HG02840 (cell line): Measurements from ENCODE around the gene C8G.

Experiments used
- ATAC-seq: cut with Tn5 transposase; IDR thresholded peaks from one replicate; pipeline ENCODE4 v1.9.1; 2021; ENCODE audit warnings: mild to moderate bottlenecking, moderate library complexity, moderate number of reproducible peaks; ENCODE audit not compliant: unreplicated experiment, low FRiP score

C8G gene

DNA sequence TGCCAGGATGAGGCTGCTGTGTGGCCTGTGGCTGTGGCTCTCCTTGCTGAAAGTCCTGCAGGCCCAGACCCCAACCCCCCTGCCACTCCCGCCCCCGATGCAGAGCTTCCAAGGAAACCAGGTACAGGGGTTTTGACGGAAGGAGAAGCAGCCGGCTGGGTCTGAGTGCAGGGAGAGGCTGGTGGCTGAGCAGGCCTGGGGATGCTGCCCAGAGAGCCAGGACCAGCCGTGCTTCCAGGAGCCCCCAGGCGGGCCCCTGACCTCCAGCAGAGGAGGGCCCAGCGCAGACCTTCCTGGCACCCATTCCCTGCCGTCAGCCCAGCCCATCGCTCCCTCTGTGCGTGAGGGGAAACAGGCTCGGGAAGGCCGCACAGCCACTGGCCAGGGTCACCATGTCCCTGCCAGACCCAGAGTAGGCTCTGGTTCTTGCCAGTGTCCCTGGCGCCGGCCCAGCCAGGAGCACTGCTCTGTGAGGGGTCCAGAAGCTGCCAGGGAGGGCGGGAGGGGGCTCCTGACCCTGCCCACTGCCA, 7.3 kb downstream of the C8G start:
- no peak for ATAC-seq

DNA sequence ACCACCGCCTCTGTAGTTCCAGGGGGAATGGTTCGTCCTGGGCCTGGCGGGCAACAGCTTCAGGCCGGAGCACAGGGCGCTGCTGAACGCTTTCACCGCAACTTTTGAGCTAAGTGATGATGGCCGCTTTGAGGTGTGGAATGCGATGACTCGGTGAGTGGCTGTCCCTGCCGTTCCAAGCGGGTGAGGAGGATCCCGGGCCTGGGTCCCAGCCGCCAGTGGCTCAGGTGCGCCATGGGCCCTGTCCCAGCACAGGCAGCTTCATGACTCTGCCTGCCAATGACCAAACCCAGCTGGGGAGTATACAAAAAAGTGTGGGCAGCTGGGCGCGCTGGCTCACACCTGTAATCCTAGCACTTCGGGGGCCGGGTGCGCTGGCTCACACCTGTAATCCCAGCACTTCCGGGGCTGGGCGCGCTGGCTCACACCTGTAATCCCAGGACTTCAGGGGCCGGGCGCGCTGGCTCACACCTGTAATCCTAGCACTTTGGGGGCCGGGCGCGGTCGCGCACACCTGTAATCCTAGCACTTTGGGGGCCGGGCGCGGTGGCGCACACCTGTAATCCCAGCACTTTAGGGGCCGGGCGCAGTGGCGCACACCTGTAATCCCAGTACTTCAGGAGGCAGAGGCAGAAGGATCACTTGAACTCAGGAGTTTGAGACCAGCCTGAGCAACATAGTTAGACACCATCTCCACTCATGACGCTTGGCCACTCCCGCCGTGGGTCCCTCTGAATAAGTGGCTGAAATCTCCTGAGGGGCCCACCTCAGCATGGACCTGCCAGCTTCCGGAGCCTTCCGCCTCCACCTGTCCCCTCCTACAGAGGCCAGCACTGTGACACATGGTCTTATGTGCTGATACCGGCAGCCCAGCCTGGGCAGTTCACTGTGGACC, 8.1 kb downstream of the C8G start:
- ATAC-seq: no peak

DNA sequence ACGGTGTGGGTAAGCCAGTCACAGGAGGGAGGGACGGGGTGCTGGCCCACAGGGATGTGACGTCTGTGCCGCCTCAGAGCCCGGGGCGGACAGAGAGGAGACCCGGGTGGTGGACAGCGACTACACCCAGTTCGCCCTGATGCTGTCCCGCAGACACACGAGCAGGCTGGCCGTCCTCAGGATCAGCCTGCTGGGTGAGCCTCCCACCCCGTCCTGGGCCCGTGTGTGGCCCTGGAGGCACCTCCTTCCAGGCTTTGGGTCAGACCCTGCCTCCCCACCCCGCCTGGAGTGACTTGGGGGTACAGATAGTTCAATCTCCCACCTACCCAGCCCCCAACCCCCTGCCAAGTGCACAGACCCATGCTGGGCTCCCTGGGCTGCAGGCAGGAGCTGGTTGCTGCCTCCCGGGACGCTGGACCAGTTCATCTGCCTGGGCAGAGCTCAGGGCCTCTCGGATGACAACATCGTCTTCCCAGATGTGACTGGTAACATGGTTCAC, 8.8 kb downstream of the C8G start:
- ATAC-seq: no peak

DNA sequence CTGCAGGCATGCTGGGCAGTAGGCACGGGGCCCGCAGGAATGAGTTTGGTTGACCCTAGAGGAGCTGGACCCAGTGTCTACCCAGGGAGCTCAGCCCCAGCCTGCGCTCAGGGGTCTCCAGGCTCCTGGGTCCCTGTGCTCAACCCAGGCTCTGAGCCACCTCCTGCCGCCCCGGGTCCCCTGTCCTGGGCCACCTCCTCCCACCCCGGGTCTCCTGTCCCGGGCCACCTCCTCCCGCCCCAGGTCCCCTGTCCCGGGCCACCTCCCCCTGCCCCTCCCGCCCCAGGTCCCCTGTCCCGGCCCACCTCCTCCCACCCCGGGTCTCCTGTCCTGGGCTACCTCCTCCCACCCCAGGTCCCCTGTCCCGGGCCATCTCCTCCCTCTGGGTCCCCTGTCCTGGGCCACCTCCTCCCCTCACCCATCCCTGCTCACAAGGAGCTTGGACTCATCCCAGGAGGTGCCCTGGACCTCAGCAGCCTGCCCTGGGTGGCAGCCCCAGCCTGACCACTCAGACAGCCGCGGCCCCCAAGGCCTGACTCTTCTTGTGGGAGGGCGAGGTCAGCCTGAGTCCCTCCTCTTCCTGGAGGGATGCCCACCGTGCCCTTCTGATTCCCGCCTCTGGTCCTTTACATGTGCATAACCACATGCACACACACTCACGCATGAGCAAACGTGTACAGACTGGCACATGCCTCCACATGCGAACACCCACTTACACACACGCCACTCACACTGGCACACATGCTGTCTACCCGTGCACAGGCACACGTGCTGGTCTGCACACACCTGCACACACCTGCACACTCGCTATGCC, 9.4 kb downstream of the C8G start:
- no peak for ATAC-seq

DNA sequence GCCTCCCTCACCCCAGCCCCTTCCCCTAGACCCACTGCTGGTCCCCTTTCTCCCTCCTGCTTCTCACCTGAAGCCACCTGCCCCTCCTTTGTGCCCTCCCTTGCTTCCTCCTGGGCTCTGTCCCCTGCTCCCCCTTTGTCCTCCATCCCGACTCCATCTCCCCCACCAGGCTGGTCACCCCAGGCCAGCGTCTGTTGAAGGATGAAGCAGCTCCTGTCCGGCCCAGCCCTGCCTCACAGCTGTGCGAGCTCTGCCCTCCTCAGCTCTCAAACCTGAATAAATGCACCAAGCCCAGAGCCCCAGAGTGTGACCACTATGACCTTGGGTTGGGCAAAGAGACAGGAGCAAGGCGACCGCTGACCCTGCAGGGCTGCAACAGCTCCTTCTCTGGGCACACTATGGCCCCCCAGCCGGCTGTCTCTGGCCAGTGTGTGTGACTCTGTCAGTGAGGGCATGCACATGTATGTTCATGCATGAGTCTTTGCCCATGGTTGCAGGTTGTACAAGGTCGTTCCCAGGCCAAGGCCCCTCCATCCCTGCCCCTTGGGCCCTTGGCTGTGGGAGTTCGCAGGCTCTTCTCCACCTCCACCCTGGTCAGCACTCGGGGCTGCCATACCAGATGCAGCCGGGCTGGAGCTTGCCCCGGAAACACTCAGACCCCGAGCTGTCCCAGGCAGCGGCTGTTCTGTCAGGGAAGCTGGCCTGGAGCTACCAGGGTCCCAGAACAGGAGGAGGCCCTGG, 10.3 kb downstream of the C8G start:
- no peak for ATAC-seq

DNA sequence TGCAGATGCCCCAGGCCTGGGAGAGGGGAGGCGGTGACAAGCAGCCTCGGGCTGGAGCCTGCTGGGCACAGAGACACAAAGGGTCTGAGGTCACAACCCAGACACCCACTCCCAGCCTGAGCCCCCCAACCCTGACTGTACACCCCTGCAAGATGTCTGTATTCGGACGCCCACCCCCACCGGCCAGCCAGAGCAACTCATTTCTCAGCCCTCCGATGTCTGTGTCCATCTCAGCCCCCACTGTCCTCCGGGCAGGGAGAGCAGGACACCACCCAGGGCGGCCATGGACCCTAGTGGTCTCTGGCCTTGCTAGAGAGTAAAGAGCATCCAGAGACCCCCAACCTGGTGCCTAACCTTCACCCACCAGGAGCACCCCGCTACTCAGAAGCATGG, 10.9 kb downstream of the C8G start:
- no peak for ATAC-seq

DNA sequence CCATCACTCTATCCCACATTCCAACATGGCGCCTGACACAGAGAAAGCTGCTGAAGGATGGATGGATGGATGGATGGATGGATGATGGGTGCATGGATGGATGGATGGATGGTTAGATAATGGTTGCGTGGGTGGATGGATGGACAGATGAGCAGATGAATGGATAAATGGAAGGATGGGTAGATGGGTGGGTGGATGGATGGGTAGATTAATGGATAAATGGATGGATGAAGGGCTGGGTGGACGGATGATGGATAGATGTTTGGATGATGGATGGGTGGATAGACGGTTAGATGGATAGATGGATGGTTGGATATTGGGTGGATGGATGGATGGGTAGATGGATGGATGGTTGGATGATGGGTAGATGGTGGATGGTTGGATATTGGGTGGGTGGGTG, 11.6 kb downstream of the C8G start:
- ATAC-seq: no peak

DNA sequence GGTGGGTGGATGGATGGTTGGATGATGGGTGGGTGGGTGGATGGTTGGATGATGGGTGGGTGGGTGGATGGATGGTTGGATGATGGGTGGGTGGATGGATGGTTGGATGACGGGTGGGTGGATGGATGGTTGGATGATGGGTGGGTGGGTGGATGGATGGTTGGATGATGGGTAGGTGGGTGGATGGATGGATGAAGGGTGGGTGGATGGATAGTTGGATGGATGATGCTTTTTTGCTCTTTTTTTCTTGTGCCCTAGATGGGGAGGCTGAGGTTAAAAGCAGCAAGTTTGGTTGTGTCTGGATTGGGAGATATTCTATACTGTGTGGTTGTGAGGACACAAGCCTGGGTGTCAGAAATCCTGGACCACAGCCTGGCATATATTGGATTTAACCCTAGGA, 12.4 kb downstream of the C8G start:
- no peak for ATAC-seq

DNA sequence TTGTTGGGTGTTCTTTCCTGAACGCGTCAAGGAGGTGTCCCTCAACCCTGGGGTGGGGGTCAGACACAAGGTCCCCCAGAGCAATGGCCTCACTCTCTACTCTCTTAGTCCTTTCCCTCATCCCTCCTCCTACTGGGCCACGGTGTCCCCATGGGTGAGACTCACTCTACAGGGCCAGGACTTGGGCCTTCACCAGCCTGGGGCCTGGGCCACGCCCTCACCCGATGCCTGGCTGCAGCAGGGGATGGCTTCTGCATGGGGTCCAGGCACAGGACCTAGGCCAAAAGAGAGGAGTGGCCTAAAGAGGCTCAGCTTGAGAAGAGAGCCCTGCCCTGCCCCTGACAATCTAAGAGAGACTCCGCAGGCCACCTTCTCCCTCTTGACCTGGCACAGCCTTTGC, 12.9 kb downstream of the C8G start:
- ATAC-seq: no peak

DNA sequence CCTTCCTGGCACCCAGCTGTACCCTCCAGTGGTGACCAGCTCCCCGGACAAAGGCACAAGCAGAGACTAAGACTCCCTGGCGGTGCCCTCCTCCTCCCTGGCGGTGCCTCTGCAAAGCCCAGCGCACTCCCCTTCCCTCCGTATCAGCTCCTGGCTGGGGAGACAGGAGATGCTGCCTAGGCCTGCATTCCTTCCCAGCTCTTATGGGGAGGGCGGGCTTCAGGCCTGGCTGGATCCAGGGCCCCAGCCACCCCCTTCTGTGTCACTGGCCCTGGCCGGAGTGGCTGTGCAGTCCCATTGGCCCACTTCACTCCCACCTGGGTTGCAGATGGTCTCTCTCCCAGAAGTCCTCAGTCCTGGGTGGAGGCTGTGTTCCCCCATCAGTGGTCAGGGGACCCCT, 13.4 kb downstream of the C8G start:
- no peak for ATAC-seq

DNA sequence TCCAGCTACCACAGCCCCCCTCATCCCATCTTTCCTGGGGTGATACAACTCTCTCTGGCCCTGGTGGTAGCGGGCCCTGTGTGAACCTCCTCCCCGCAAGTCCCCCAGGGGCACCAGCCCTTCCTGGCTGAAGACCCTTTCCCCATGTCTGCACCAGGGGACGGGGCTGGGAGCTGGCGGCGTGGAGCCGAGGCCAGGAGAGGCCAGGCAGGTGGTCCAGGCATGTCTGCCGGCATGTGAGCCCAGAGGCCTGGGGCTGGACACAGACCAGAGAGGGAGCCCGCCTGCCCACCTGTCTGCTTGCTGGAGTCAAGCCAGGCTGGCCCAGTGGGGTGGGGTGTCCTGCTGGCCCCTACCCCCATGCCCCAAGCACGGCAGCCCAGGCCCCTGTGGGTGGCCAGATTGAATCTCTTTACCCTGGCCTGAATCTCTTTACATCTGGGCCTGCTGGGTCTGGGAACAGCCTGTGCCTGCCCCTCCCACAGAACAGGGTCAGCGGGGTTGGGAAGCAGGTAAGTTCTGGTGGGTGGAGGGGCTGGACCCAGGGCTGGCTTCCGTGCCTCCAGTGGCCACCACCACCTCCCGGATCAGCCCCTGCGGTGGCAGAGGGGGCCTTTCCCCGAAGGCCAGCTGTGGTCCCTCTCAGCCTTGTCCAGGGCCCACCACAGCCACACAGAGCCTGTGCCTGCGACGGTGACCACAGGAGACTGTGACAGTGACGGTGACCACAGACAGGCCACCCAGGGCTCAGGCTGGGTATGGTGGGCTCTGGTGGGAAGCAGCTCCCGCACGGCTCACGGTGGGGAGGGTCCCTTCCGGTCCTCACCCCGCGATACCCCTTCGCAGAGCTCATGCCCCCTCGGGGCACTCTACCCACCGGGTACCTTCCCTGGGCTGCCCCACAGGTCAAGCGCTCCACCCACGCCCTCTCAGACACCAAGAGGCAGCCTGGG, 14.1 kb downstream of the C8G start:
- no peak for ATAC-seq

DNA sequence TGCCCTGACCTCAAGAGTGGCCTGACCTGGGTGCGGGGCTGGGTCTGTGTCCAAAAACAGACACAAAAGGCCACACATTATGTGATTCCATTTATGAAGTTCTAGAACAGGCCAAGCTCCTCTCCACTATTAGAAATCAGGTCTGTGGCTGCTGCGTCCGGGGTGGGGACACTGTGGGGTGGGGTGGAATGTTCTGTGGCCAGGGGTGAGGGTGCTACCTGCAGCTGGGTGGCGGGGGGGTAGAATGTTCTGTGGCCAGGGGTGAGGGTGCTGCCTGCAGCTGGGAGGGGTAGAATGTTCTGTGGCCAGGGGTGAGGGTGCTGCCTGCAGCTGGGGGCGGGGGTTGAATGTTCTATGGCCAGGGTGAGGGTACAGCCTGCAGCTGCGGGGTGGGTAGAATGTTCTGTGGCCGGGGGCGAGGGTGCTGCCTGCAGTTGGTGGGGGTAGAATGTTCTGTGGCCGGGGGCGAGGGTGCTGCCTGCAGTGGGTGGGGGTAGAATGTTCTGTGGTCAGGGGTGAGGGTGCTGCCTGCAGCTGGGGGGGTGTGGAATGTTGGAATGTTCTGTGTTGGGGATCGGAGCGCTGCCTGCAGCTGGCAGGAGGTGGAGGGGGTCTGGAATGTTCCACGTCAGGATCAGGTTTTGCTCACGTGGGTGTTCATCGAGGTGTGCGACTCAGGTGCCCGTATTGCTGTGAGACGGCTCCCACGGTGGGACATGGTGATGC, 15.3 kb downstream of the C8G start:
- ATAC-seq: no peak

DNA sequence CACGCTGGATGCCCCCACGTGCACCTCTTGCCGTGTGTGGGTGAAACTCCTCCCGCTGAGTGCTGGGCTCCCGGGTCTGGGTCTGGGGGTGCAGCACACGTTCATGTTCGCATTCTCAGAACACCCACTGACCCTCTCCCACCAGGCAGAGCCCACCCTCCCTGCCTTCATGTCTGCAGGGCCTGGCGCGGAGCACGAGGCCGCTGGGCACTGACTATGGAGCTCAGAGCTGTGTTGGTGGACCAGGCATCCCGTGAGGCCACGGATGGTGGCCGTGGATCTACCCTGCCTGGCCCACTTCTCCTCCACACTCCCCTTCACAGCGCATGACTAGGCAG, 15.9 kb downstream of the C8G start:
- no peak for ATAC-seq

DNA sequence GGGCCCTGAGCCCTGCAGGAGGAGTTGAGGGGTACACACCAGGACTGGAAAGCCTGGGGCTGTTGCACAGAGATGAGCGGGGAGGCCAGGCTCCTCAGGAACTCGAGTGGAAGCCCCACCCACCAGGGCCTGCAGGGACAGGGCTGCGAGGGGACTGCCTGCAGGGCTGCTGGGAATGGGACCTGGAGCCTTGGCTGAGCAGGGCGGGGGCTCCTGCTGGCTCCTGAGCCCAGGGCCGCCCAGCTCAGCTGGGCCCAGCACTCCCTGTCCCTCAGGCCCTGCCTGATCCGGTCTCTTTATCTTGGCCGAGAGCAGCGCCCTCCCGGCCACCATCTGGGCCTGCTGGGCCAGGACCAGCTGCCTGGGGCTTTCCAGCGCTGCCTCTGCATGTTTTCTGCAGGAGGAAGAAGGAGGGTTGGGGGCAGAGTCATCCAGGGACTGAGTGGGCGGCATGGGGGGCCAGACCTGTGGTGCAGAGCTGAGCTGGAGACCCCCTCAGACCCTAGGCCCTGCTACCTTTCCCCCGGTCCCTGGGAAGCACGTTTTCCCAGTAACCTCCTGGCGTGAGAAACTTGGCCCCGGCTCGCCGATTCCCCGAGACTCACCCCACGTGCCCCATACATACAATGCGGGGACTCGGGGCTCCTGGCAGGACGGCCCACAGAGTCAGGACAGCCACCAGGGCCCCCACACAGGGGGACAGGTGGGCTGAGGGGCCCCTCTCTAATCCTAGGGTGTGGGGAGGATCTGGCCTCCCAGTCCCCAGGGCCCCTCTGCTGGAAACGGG, 16.4 kb downstream of the C8G start:
- no peak for ATAC-seq

DNA sequence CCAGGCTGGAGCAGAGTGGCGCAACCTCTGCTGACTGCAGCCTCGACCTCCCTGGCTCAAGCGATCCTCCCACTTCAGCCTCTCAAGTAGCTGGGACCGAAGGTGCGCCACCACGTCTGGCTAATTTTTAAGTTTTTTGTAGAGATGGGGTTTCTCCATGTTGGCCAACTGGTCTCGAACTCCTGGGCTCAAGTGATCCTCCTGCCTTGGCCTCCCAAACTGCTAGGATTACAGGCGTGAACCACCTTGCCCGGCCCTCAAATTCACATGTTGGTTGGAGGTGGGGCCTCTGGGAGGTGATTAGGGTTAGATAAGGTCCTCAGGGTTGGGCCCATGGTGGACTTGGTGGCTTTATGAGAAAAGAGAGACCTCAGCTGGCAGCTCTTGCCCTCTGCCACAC, 17.1 kb downstream of the C8G start:
- no peak for ATAC-seq

DNA sequence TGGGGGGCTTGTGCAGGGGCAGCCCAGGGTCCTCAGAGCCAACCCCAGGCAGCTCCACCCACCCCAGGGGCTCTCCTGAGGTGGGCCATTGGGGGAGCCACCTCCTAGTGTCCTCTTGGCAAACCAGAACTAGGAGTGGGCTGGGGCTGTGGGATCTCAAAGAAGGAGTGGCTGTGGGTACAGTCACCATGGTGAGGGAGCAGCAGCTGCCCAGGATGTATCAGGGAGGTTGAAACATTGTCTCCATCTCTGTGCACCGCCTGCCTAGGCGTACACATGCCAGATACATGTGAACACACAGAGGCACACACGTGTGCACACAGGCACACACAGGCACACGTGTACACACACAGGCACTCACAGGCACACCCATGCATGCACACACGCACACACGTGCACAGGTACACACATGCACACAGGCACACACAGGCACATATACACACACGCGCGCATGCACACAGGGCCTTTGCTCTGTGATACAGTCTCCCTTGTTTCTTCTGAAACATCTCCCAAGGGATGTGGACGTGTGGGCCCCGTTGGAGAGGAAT, 17.7 kb downstream of the C8G start:
- ATAC-seq: no peak

DNA sequence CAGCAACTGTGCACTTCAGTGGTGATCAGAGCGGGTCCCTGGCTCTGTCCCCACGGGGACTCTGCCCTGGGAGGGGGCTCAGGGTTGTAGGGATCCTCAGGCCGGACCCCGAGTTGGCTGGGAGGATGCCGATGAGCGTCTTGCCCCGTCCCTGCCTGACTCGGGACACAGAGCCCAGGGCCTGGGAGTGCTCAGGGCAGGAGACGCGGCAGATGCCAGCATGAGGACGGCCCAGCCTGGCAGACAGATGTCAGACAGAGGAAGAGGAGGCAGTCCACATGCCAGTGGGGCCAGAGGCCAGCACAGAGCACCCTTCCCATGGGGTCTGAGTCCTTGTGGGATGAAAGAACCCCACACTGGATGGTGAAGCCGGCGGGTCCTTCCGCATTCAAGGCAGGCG, 18.3 kb downstream of the C8G start:
- no peak for ATAC-seq

DNA sequence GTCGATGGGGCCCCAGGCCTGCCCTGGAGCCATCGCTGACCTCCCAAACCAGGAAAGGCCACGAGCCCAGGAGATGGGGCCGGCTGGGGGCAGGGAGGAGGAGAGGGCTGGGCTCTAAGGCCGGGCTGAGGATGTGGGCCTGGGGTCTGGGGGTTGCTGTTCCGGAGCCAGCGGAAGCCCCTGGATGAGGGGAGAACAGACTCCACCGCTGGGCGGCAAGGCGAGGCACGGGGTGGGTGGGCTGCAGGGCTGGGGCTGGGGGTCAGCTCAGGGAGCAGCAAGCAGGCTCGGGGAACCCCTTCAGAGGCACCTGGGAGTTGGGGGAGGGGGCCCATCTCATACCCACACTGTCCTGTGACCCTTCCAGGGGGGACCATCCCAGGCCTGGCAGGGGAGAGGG, 18.7 kb downstream of the C8G start:
- no peak for ATAC-seq
